ENCODE data around the gene FAM32A.

Gene FAM32A

GRCh38 chr19:16225279-16226183, 40.3 kb downstream of the FAM32A start:
- H3K27ac Mint-ChIP-seq (ENCODE audit: low read depth): no peak overlapping the region
- H3K4me3 Mint-ChIP-seq: no peak overlapping the region
- no peaks in the 10 kb centered on the region for H3K9me3 Mint-ChIP-seq
- peaks cover 33% of the 10 kb centered on the region for H3K36me3 Mint-ChIP-seq (ENCODE audit: insufficient read depth)
- no peaks in the 10 kb centered on the region for H3K27me3 Mint-ChIP-seq
- no peaks in the 10 kb centered on the region for H3K4me1 Mint-ChIP-seq
- DNase-seq (ENCODE audit: low spot score in 2 of 2) (no peak), ATAC-seq (replicated peaks; ENCODE audit: extremely low read depth, poor library complexity, severe bottlenecking) (no peak)

GRCh38 chr19:16226184-16226591, 41.0 kb downstream of the FAM32A start:
- no peaks in the 10 kb centered on the region for H3K9me3 Mint-ChIP-seq
- H3K27ac Mint-ChIP-seq (ENCODE audit: low read depth): no peak overlapping the region
- ATAC-seq (replicated peaks; ENCODE audit: extremely low read depth, poor library complexity, severe bottlenecking) (no peak), DNase-seq (ENCODE audit: low spot score in 2 of 2) (no peak)
- H3K4me3 Mint-ChIP-seq: no peak overlapping the region
- no peaks in the 10 kb centered on the region for H3K27me3 Mint-ChIP-seq
- H3K4me1 Mint-ChIP-seq: no peaks in the 10 kb centered on the region
- peaks cover 33% of the 10 kb centered on the region for H3K36me3 Mint-ChIP-seq (ENCODE audit: insufficient read depth)

GRCh38 chr19:16226878-16227836, 41.9 kb downstream of the FAM32A start:
- Mint-ChIP-seq H3K4me1 (no peaks in the 10 kb centered on the region), H3K27me3 (no peaks in the 10 kb centered on the region), H3K4me3 (no peak overlapping the region), H3K36me3 (ENCODE audit: insufficient read depth) (peaks cover 40% of the 10 kb centered on the region), H3K27ac (ENCODE audit: low read depth) (no peak overlapping the region), H3K9me3 (no peaks in the 10 kb centered on the region)
- ATAC-seq (replicated peaks; ENCODE audit: extremely low read depth, poor library complexity, severe bottlenecking) (no peak), DNase-seq (ENCODE audit: low spot score in 2 of 2) (no peak)

- no peak for ATAC-seq (replicated peaks; ENCODE audit: extremely low read depth, poor library complexity, severe bottlenecking)
- Mint-ChIP-seq H3K27me3 (no peaks in the 10 kb centered on the region), H3K4me3 (no peak overlapping the region), H3K9me3 (no peaks in the 10 kb centered on the region), H3K4me1 (no peaks in the 10 kb centered on the region), H3K27ac (ENCODE audit: low read depth) (no peak overlapping the region), H3K36me3 (ENCODE audit: insufficient read depth) (peaks cover 38% of the 10 kb centered on the region)
- DNase-seq (ENCODE audit: low spot score in 2 of 2): no peak
Observed at GRCh38 chr19:16227837-16228636, 42.8 kb downstream of the FAM32A start.

- H3K27me3 Mint-ChIP-seq: no peaks in the 10 kb centered on the region
- ATAC-seq (replicated peaks; ENCODE audit: extremely low read depth, poor library complexity, severe bottlenecking) (no peak), DNase-seq (ENCODE audit: low spot score in 2 of 2) (no peak)
- peaks cover 33% of the 10 kb centered on the region for H3K36me3 Mint-ChIP-seq (ENCODE audit: insufficient read depth)
- peak overlapping the region; percentile 13 for H3K27ac Mint-ChIP-seq (ENCODE audit: low read depth)
- H3K4me1 Mint-ChIP-seq: no peaks in the 10 kb centered on the region
- H3K9me3 Mint-ChIP-seq: no peaks in the 10 kb centered on the region
- no peak overlapping the region for H3K4me3 Mint-ChIP-seq
Observed at GRCh38 chr19:16228637-16229321, 43.6 kb downstream of the FAM32A start.

- Mint-ChIP-seq H3K36me3 (ENCODE audit: insufficient read depth) (peaks cover 32% of the 10 kb centered on the region), H3K4me1 (no peaks in the 10 kb centered on the region), H3K9me3 (no peaks in the 10 kb centered on the region), H3K4me3 (no peak overlapping the region), H3K27me3 (no peaks in the 10 kb centered on the region), H3K27ac (ENCODE audit: low read depth) (no peak overlapping the region)
- DNase-seq (ENCODE audit: low spot score in 2 of 2) (no peak), ATAC-seq (replicated peaks; ENCODE audit: extremely low read depth, poor library complexity, severe bottlenecking) (no peak)
Observed at GRCh38 chr19:16229322-16229641, 44.1 kb downstream of the FAM32A start.

GRCh38 chr19:16232127-16232526, 46.9 kb downstream of the FAM32A start:
- Mint-ChIP-seq H3K4me1 (peaks cover 16% of the 10 kb centered on the region), H3K9me3 (no peaks in the 10 kb centered on the region), H3K36me3 (ENCODE audit: insufficient read depth) (peaks cover 36% of the 10 kb centered on the region), H3K27ac (ENCODE audit: low read depth) (no peak overlapping the region), H3K4me3 (no peak overlapping the region), H3K27me3 (no peaks in the 10 kb centered on the region)
- no peak for DNase-seq (ENCODE audit: low spot score in 2 of 2)
- no peak for ATAC-seq (replicated peaks; ENCODE audit: extremely low read depth, poor library complexity, severe bottlenecking)

- no peak for DNase-seq (ENCODE audit: low spot score in 2 of 2)
- Mint-ChIP-seq H3K27me3 (no peaks in the 10 kb centered on the region), H3K4me1 (peaks cover 16% of the 10 kb centered on the region), H3K27ac (ENCODE audit: low read depth) (peak overlapping the region; percentile 76), H3K36me3 (ENCODE audit: insufficient read depth) (peaks cover 34% of the 10 kb centered on the region), H3K9me3 (no peaks in the 10 kb centered on the region), H3K4me3 (peak overlapping the region; percentile 30)
- ATAC-seq (replicated peaks; ENCODE audit: extremely low read depth, poor library complexity, severe bottlenecking): no peak
Observed at GRCh38 chr19:16232568-16232967, 47.4 kb downstream of the FAM32A start.

GRCh38 chr19:16233081-16233776, 48.0 kb downstream of the FAM32A start:
- no peak for DNase-seq (ENCODE audit: low spot score in 2 of 2)
- Mint-ChIP-seq H3K27ac (ENCODE audit: low read depth) (peak overlapping the region; percentile 76), H3K9me3 (no peaks in the 10 kb centered on the region), H3K4me3 (peak overlapping the region; percentile 30), H3K27me3 (no peaks in the 10 kb centered on the region), H3K36me3 (ENCODE audit: insufficient read depth) (peaks cover 32% of the 10 kb centered on the region), H3K4me1 (peaks cover 16% of the 10 kb centered on the region)
- no peak for ATAC-seq (replicated peaks; ENCODE audit: extremely low read depth, poor library complexity, severe bottlenecking)

- H3K9me3 Mint-ChIP-seq: no peaks in the 10 kb centered on the region
- no peak for ATAC-seq (replicated peaks; ENCODE audit: extremely low read depth, poor library complexity, severe bottlenecking)
- no peak overlapping the region for H3K4me3 Mint-ChIP-seq
- H3K27me3 Mint-ChIP-seq: no peaks in the 10 kb centered on the region
- peaks cover 16% of the 10 kb centered on the region for H3K4me1 Mint-ChIP-seq
- H3K27ac Mint-ChIP-seq (ENCODE audit: low read depth): peak overlapping the region; percentile 51
- peaks cover 28% of the 10 kb centered on the region for H3K36me3 Mint-ChIP-seq (ENCODE audit: insufficient read depth)
- no peak for DNase-seq (ENCODE audit: low spot score in 2 of 2)
Observed at GRCh38 chr19:16233836-16234551, 48.8 kb downstream of the FAM32A start.

Measured in central memory CD8-positive, alpha-beta T cell (primary cell).